ENCODE measurements around the gene NCOA1.
"Not testable (repeated sequence)": the region's sequence is repeated elsewhere in the genome, so short reads cannot be mapped to it uniquely, and the experiment has no call there.

NCOA1 gene

GRCh38 chr2:24644032-24644431 is 153.0 kb downstream of the NCOA1 start:
- DNase-seq, result no peak

- no peak for DNase-seq
Observed at GRCh38 chr2:24650997-24651642, 160.1 kb downstream of the NCOA1 start.

- DNase-seq, result no peak
Observed at GRCh38 chr2:24651643-24652003, 160.6 kb downstream of the NCOA1 start.

- DNase-seq, result no peak
Observed at GRCh38 chr2:24652265-24653182, 161.5 kb downstream of the NCOA1 start.

GRCh38 chr2:24657818-24658217 is 166.8 kb downstream of the NCOA1 start:
- no peak for DNase-seq

- DNase-seq, result no peak
Observed at GRCh38 chr2:24658531-24659202, 167.6 kb downstream of the NCOA1 start.

GRCh38 chr2:24659862-24660261 is 168.8 kb downstream of the NCOA1 start:
- DNase-seq, result no peak

GRCh38 chr2:24667542-24667941 is 176.5 kb downstream of the NCOA1 start:
- DNase-seq, result no peak

- no peak for DNase-seq
Observed at GRCh38 chr2:24671230-24671629, 180.2 kb downstream of the NCOA1 start.

- peak; percentile 26 for DNase-seq
Observed at GRCh38 chr2:24672589-24672988, 181.5 kb downstream of the NCOA1 start.

- DNase-seq, result no peak
Observed at GRCh38 chr2:24675338-24675737, 184.3 kb downstream of the NCOA1 start.

GRCh38 chr2:24676493-24676892 is 185.4 kb downstream of the NCOA1 start:
- DNase-seq, result no peak

- DNase-seq, result not testable (repeated sequence)
Observed at GRCh38 chr2:24678066-24678465, 187.0 kb downstream of the NCOA1 start.

- DNase-seq, result no peak
Observed at GRCh38 chr2:24680196-24680595, 189.1 kb downstream of the NCOA1 start.

- DNase-seq, result no peak
Observed at GRCh38 chr2:24682304-24682703, 191.2 kb downstream of the NCOA1 start.

- DNase-seq, result no peak
Observed at GRCh38 chr2:24683408-24683807, 192.4 kb downstream of the NCOA1 start.

GRCh38 chr2:24690524-24690923 is 199.5 kb downstream of the NCOA1 start:
- no peak for DNase-seq

- DNase-seq, result no peak
Observed at GRCh38 chr2:24691806-24692205, 200.8 kb downstream of the NCOA1 start.

GRCh38 chr2:24697792-24698191 is 206.7 kb downstream of the NCOA1 start:
- no peak for DNase-seq

GRCh38 chr2:24702800-24703199 is 211.7 kb downstream of the NCOA1 start:
- DNase-seq, result peak; percentile 64

GRCh38 chr2:24704692-24705091 is 213.6 kb downstream of the NCOA1 start:
- no peak for DNase-seq

GRCh38 chr2:24707143-24707542 is 216.1 kb downstream of the NCOA1 start:
- no peak for DNase-seq

- no peak for DNase-seq
Observed at GRCh38 chr2:24708537-24709152, 217.6 kb downstream of the NCOA1 start.

Measured in activated CD4-positive, alpha-beta T cell treated with anti-CD3 and anti-CD28 coated beads, Interleukin-2, Interleukin-6, amounts not matched to agents 100 ng/mL and 50 ng/mL, durations not matched to agents 16 hours and 8 hours (primary cell).